HEK293 (cell line): ENCODE data around the gene KRT7.
A peak's percentile ranks its signal among the peaks of the same experiment; 100 is the strongest.

Experiments used
- CTCF ChIA-PET: fragments of 350-600 bp; formaldehyde crosslinking; extraction: SDS; loops from one replicate; lab custom pipeline; 2021; ENCODE audit warnings: antibody characterized with exemption; lab: Yijun Ruan, JAX
- POLR2A ChIA-PET: fragments of 300-600 bp; formaldehyde crosslinking; extraction: SDS; loops from one replicate; lab custom pipeline; 2020; ENCODE audit warnings: antibody characterized with exemption, inconsistent platforms; lab: Yijun Ruan, JAX
- H3K27ac ChIP-seq: fragments of 200-500 bp; sonication (Bioruptor generic); 2 replicates; pipeline ENCODE4 v1.5.1; 2014; ENCODE audit warnings: low read depth, low read length, control low read depth, inconsistent platforms; ENCODE audit errors: extremely low read depth
- H3K36me3 ChIP-seq, 2 experiments: fragments of 200-500 bp in 1 of 2; sonication (Bioruptor generic) in 1 of 2; 1 replicate in 1 of 2; 2 replicates in 1 of 2; pipeline ENCODE4 v1.5.1; 2014 to 2017; ENCODE audit warnings: inconsistent platforms in 2 of 2, low read length in 2 of 2; ENCODE audit not compliant: control insufficient read depth in 2 of 2, insufficient read depth in 1 of 2
- H3K4me1 ChIP-seq: fragments of 200-500 bp; sonication (Bioruptor generic); 2 replicates; pipeline ENCODE4 v1.5.1; 2014; ENCODE audit warnings: mild to moderate bottlenecking, low read length, inconsistent platforms; ENCODE audit not compliant: control insufficient read depth, insufficient read depth
- H3K4me3 ChIP-seq: 2 replicates; pipeline ENCODE4 v1.5.1; 2011; ENCODE audit warnings: low read depth, mild to moderate bottlenecking, control low read depth, low read length, moderate library complexity
- H3K9me3 ChIP-seq: fragments of 200-500 bp; sonication (Bioruptor generic); 2 replicates; pipeline ENCODE4 v1.5.1; 2014; ENCODE audit warnings: low read depth, low read length, inconsistent platforms; ENCODE audit not compliant: control insufficient read depth, insufficient read depth
- IKZF3 ChIP-seq: fragments of 450-650 bp; IDR thresholded peaks from 2 replicates; pipeline ENCODE4 v1.5.0; 2018; ENCODE audit warnings: missing biosample characterization, mild to moderate bottlenecking, missing genetic modification characterization, moderate library complexity
- PRDM1 ChIP-seq: fragments of 450-650 bp; formaldehyde crosslinking; IDR thresholded peaks from 2 replicates; pipeline ENCODE4; 2016; ENCODE audit warnings: missing biosample characterization, missing genetic modification characterization
- PRDM10 ChIP-seq: fragments of 450-650 bp; formaldehyde crosslinking; IDR thresholded peaks from 2 replicates; pipeline ENCODE4 v1.5.1; 2016; ENCODE audit warnings: missing biosample characterization, missing genetic modification characterization
- SALL2 ChIP-seq: fragments of 450-650 bp; formaldehyde crosslinking; IDR thresholded peaks from 2 replicates; pipeline ENCODE4 v1.5.0; 2017; ENCODE audit warnings: missing biosample characterization, mild to moderate bottlenecking, missing genetic modification characterization, borderline replicate concordance
- SCRT2 ChIP-seq: fragments of 450-650 bp; formaldehyde crosslinking; IDR thresholded peaks from 2 replicates; pipeline ENCODE4 v1.5.1; 2016; ENCODE audit warnings: missing biosample characterization, missing genetic modification characterization
- TRIM28 ChIP-seq: IDR thresholded peaks from 2 replicates; pipeline ENCODE4 v1.6.1; 2011; ENCODE audit warnings: low read length, control low read depth, borderline replicate concordance
- ZBTB8A ChIP-seq: fragments of 450-650 bp; formaldehyde crosslinking; IDR thresholded peaks from 2 replicates; pipeline ENCODE4 v1.5.1; 2016; ENCODE audit warnings: missing biosample characterization, missing genetic modification characterization
- ZEB2 ChIP-seq: fragments of 450-650 bp; formaldehyde crosslinking; IDR thresholded peaks from 2 replicates; pipeline ENCODE4 v1.5.1; 2016; ENCODE audit warnings: missing biosample characterization, missing genetic modification characterization
- ZFHX2 ChIP-seq: fragments of 450-650 bp; formaldehyde crosslinking; conservative IDR thresholded peaks from 2 replicates; pipeline ENCODE4 v1.5.1; 2016; ENCODE audit warnings: missing biosample characterization, missing genetic modification characterization
- ZNF148 ChIP-seq: fragments of 450-650 bp; formaldehyde crosslinking; IDR thresholded peaks from 2 replicates; pipeline ENCODE4 v1.5.0; 2017; ENCODE audit warnings: missing biosample characterization, missing genetic modification characterization, borderline replicate concordance
- ZNF23 ChIP-seq: fragments of 450-650 bp; formaldehyde crosslinking; IDR thresholded peaks from 2 replicates; pipeline ENCODE4 v1.5.1; 2016; ENCODE audit warnings: missing biosample characterization, missing genetic modification characterization, borderline replicate concordance
- ZNF324 ChIP-seq: fragments of 450-650 bp; formaldehyde crosslinking; IDR thresholded peaks from 2 replicates; pipeline ENCODE4 v1.5.1; 2016; ENCODE audit warnings: missing biosample characterization, missing genetic modification characterization
- ZNF513 ChIP-seq: fragments of 450-650 bp; IDR thresholded peaks from 2 replicates; pipeline ENCODE4 v1.5.1; 2018; ENCODE audit warnings: missing biosample characterization, missing genetic modification characterization
- ZNF596 ChIP-seq: fragments of 450-650 bp; IDR thresholded peaks from 2 replicates; pipeline ENCODE4 v1.5.0; 2018; ENCODE audit warnings: missing biosample characterization, mild to moderate bottlenecking, missing genetic modification characterization, moderate library complexity
- ZNF654 ChIP-seq: fragments of 450-650 bp; formaldehyde crosslinking; IDR thresholded peaks from 2 replicates; pipeline ENCODE4 v1.5.1; 2016; ENCODE audit warnings: low read depth, missing biosample characterization, missing genetic modification characterization
- ZNF692 ChIP-seq: fragments of 450-650 bp; formaldehyde crosslinking; IDR thresholded peaks from 2 replicates; pipeline ENCODE4 v1.5.1; 2016; ENCODE audit warnings: missing biosample characterization, missing genetic modification characterization
- ZNF707 ChIP-seq: fragments of 450-650 bp; formaldehyde crosslinking; IDR thresholded peaks from 2 replicates; pipeline ENCODE4 v1.5.1; 2016; ENCODE audit warnings: missing biosample characterization, missing genetic modification characterization
- ZNF830 ChIP-seq: fragments of 450-650 bp; IDR thresholded peaks from 2 replicates; pipeline ENCODE4 v1.5.0; 2018; ENCODE audit warnings: missing biosample characterization, missing genetic modification characterization, low read depth, mild to moderate bottlenecking, moderate library complexity

The KRT7 gene

GRCh38 chr12:52226446-52226845 lies 6.6 kb upstream of the KRT7 start:
- no peak overlapping the region for H3K27ac ChIP-seq
- CTCF ChIA-PET = interaction anchor here (0.6 to 3.2 kb wide), 5 partner anchors 12 to 654 kb away, joined by 3 to 17 read pairs (median 7); no protein-coding TSS in a partner anchor

GRCh38 chr12:52227606-52228166 lies 5.4 kb upstream of the KRT7 start:
- TF ChIP-seq ZNF692 (tag by site-specific recombination) (no peak), ZNF596 (no peak), ZNF513 (peak; percentile 68), IKZF3 (tag by site-specific recombination) (no peak), PRDM10 (tag by site-specific recombination) (no peak)
- Histone ChIP-seq H3K4me3 (no peak overlapping the region), H3K9me3 (no peaks in the 10 kb centered on the region), H3K27ac (no peak overlapping the region), H3K4me1 (no peaks in the 10 kb centered on the region), H3K36me3 (no peaks in the 10 kb centered on the region)
- POLR2A ChIA-PET = no interaction called here
- CTCF ChIA-PET = interaction anchor here (0.8 to 1.5 kb wide), 4 partner anchors 14 to 71 kb away, joined by 3 to 5 read pairs (median 4); no protein-coding TSS in a partner anchor

More at GRCh38 chr12:52226446-52226845, 6.6 kb upstream of the KRT7 start:
- H3K36me3 ChIP-seq = no peaks in the 10 kb centered on the region
- no peaks in the 10 kb centered on the region for H3K4me1 ChIP-seq
- POLR2A ChIA-PET = no interaction called here
- H3K4me3 ChIP-seq = no peak overlapping the region
- TF ChIP-seq ZNF324 (tag by site-specific recombination) (no peak), ZEB2 (tag by site-specific recombination) (no peak), ZBTB8A (tag by site-specific recombination) (no peak), TRIM28 (no peak), SCRT2 (tag by site-specific recombination) (no peak), ZNF830 (no peak), ZFHX2 (tag by site-specific recombination) (no peak), PRDM1 (tag by site-specific recombination) (no peak), ZNF23 (tag by site-specific recombination) (no peak)
- H3K9me3 ChIP-seq = no peaks in the 10 kb centered on the region

- Histone ChIP-seq H3K9me3 (no peaks in the 10 kb centered on the region), H3K4me1 (no peaks in the 10 kb centered on the region), H3K36me3 (no peaks in the 10 kb centered on the region), H3K27ac (no peak overlapping the region), H3K4me3 (no peak overlapping the region)
- ChIA-PET CTCF (interaction anchor here (1.5 kb wide), 1 partner anchor 15 kb away, joined by 5 read pairs; no protein-coding TSS in a partner anchor), POLR2A (no interaction called here)
- TF ChIP-seq ZNF148 (no peak), SALL2 (tag by site-specific recombination) (no peak), ZNF707 (no peak), ZNF654 (tag by site-specific recombination) (no peak), ZEB2 (tag by site-specific recombination) (no peak)
These were observed 4.7 kb upstream of the KRT7 start for GRCh38 chr12:52228366-52228765.
